Liver (tissue), 9 donors: ENCODE data around the gene MLH1. TPM values are rescaled to one million over a fixed set of nuclear protein-coding genes. Genes with fewer than 3 reads are reported as not detected.

Experiments used
- DNase-seq: peaks from one replicate; pipeline ENCODE4 v3.0.0-alpha.2; 2017; ENCODE audit warnings: low spot score
- H3K27ac ChIP-seq, 2 donors: one replicate each; pipeline ENCODE4 v1.7.0; 2013; ENCODE audit warnings: inconsistent platforms in 2 of 2, low read length in 2 of 2, control low read depth in 1 of 2, low read depth in 1 of 2, mild to moderate bottlenecking in 1 of 2
- H3K27me3 ChIP-seq, 4 donors: one replicate each; pipeline versions ENCODE4 v1.6.1 to v1.7.0; 2013; ENCODE audit warnings: low read length in 3 of 4, inconsistent platforms in 1 of 4, mild to moderate bottlenecking in 1 of 4, moderate library complexity in 1 of 4; ENCODE audit not compliant: control insufficient read depth in 4 of 4, insufficient read depth in 4 of 4
- H3K36me3 ChIP-seq, 4 donors: one replicate each; pipeline versions ENCODE4 v1.6.1 to v1.7.0; 2013; ENCODE audit warnings: low read length in 3 of 4, mild to moderate bottlenecking in 3 of 4, low read depth in 1 of 4, moderate library complexity in 1 of 4; ENCODE audit not compliant: control insufficient read depth in 4 of 4, insufficient read depth in 3 of 4
- H3K4me1 ChIP-seq, 4 donors: one replicate each; pipeline versions ENCODE4 v1.6.1 to v1.7.0; 2013; ENCODE audit warnings: low read length in 3 of 4, mild to moderate bottlenecking in 3 of 4, moderate library complexity in 1 of 4; ENCODE audit not compliant: control insufficient read depth in 4 of 4, insufficient read depth in 4 of 4
- H3K4me3 ChIP-seq, 3 donors: one replicate each; pipeline versions ENCODE4 v1.6.1 to v1.7.0; 2013; ENCODE audit warnings: low read length in 3 of 3, control low read depth in 1 of 3, low read depth in 1 of 3, mild to moderate bottlenecking in 1 of 3
- H3K9ac ChIP-seq, 2 donors: one replicate each; pipeline ENCODE4 v1.7.0; 2013; ENCODE audit warnings: low read length in 2 of 2, mild to moderate bottlenecking in 2 of 2, moderate library complexity in 2 of 2, control low read depth in 1 of 2, low read depth in 1 of 2
- H3K9me3 ChIP-seq, 4 donors: one replicate each; pipeline versions ENCODE4 v1.6.1 to v1.7.0; 2013; ENCODE audit warnings: low read length in 3 of 4; ENCODE audit not compliant: control insufficient read depth in 4 of 4
- ATF3 ChIP-seq: IDR thresholded peaks from 2 replicates; pipeline ENCODE4 v1.6.1; 2016; ENCODE audit warnings: antibody characterized with exemption
- CTCF ChIP-seq: fragments of 150-350 bp; IDR thresholded peaks from 2 replicates; pipeline ENCODE4 v1.5.1; 2017; ENCODE audit warnings: improper control_type of control experiment, low read depth, low read length; ENCODE audit not compliant: missing input control
- EGR1 ChIP-seq, 2 donors: IDR thresholded peaks; 2 replicates each; pipeline ENCODE4 v1.6.1; 2016 to 2018; ENCODE audit warnings: antibody characterized with exemption in 2 of 2, low read depth in 2 of 2
- FOXA1 ChIP-seq: IDR thresholded peaks from 2 replicates; pipeline ENCODE4 v1.6.1; 2016; ENCODE audit warnings: antibody characterized with exemption
- FOXA2 ChIP-seq: IDR thresholded peaks from 2 replicates; pipeline ENCODE4 v1.6.1; 2016; ENCODE audit warnings: antibody characterized with exemption
- GABPA ChIP-seq, 2 donors: IDR thresholded peaks in 1 of 2; conservative IDR thresholded peaks in 1 of 2; 2 replicates each; pipeline ENCODE4 v1.6.1; 2016; ENCODE audit warnings: antibody characterized with exemption in 2 of 2, mild to moderate bottlenecking in 1 of 2, moderate library complexity in 1 of 2
- HNF4A ChIP-seq, 2 donors: conservative IDR thresholded peaks; 2 replicates each; pipeline ENCODE4 v1.6.1; 2016; ENCODE audit warnings: antibody characterized with exemption in 2 of 2, mild to moderate bottlenecking in 2 of 2
- HNF4G ChIP-seq: IDR thresholded peaks from 2 replicates; pipeline ENCODE4 v1.6.1; 2016; ENCODE audit warnings: antibody characterized with exemption
- JUND ChIP-seq, 2 donors: IDR thresholded peaks; 2 replicates each; pipeline ENCODE4 v1.6.1; 2016; ENCODE audit warnings: antibody characterized with exemption in 2 of 2
- MAX ChIP-seq: IDR thresholded peaks from 2 replicates; pipeline ENCODE4 v1.6.1; 2016; ENCODE audit warnings: antibody characterized with exemption
- NR2F2 ChIP-seq: IDR thresholded peaks from 2 replicates; pipeline ENCODE4 v1.6.1; 2016; ENCODE audit warnings: antibody characterized with exemption
- RAD21 ChIP-seq, 2 donors: IDR thresholded peaks; 2 replicates each; pipeline ENCODE4 v1.6.1; 2016; ENCODE audit warnings: antibody characterized with exemption in 2 of 2, mild to moderate bottlenecking in 2 of 2
- REST ChIP-seq: IDR thresholded peaks from 2 replicates; pipeline ENCODE4 v1.6.1; 2016; ENCODE audit warnings: antibody characterized with exemption, mild to moderate bottlenecking
- RXRA ChIP-seq, 2 donors: IDR thresholded peaks; 2 replicates each; pipeline ENCODE4 v1.6.1; 2017 to 2018; ENCODE audit warnings: antibody characterized with exemption in 2 of 2, mild to moderate bottlenecking in 1 of 2
- SP1 ChIP-seq: IDR thresholded peaks from 2 replicates; pipeline ENCODE4 v1.6.1; 2018; ENCODE audit warnings: antibody characterized with exemption, mild to moderate bottlenecking
- TAF1 ChIP-seq: conservative IDR thresholded peaks from 2 replicates; pipeline ENCODE4 v1.6.1; 2016; ENCODE audit warnings: antibody characterized with exemption, mild to moderate bottlenecking
- YY1 ChIP-seq: IDR thresholded peaks from 2 replicates; pipeline ENCODE4 v1.6.1; 2016; ENCODE audit warnings: antibody characterized with exemption, mild to moderate bottlenecking
- ZBTB33 ChIP-seq: IDR thresholded peaks from 2 replicates; pipeline ENCODE4 v1.6.1; 2016; ENCODE audit warnings: antibody characterized with exemption
- WGBS: extraction: QIAGEN DNeasy Blood & Tissue Kit; methylation state at CpG from one replicate; pipeline ENCODE4 v1.1.7; 2013; 5-methylcytosine and 5-hydroxymethylcytosine counted together
- polyA plus RNA-seq, 2 donors: library from polyadenylated mRNA; stranded (reverse) in 1 of 2; unstranded in 1 of 2; fragments of 200-250 nt in 1 of 2; fragments of >200 nt in 1 of 2; fragmentation: Nextera tagmentation in 1 of 2; extraction: Ambion mirVana in 1 of 2; gene quantifications; one replicate each; pipeline versions ENCODE4 v1.2.1 to v1.2.3, GENCODE V29; 2013 to 2015
- total RNA-seq, 2 donors: library from RNA; depleted of rRNA; stranded (reverse); fragments of >200 nt; gene quantifications; one replicate each; pipeline ENCODE4 v1.2.3, GENCODE V29; 2014
- donor health status: healthy.
- donor health status: healthy.
- donor health status: healthy.
- donor health status: healthy.
- donor health status: healthy.

Gene MLH1
- total and polyA plus RNA-seq, 4 donors: 9.4 to 34.2 (median 22.5) TPM

- H3K27ac ChIP-seq: no peak overlapping the region
- no peak for DNase-seq
- no peaks in the 10 kb centered on the region for H3K36me3 ChIP-seq
- H3K27me3 ChIP-seq: no peaks in the 10 kb centered on the region
- no peaks in the 10 kb centered on the region for H3K9me3 ChIP-seq
- 94% methylated on average over 4 of the region's 4 CpGs for WGBS
- no peaks in the 10 kb centered on the region for H3K4me1 ChIP-seq
- TF ChIP-seq ATF3 (no peak), EGR1 (IDR thresholded peaks at IDR 0.05; ENCODE audit: low read depth in 2 of 2) (no peak), RXRA (IDR thresholded peaks at IDR 0.05) (no peak), ZBTB33 (no peak), GABPA (IDR thresholded peaks at IDR 0.05 in 1 of 2, conservative IDR thresholded peaks at IDR 0.05 in 1 of 2) (no peak), YY1 (no peak), REST (no peak), HNF4A (conservative IDR thresholded peaks at IDR 0.05) (no peak), NR2F2 (no peak), HNF4G (no peak), JUND (IDR thresholded peaks at IDR 0.05) (no peak), MAX (no peak), FOXA1 (no peak), CTCF (no peak), TAF1 (no peak), RAD21 (IDR thresholded peaks at IDR 0.05) (no peak), SP1 (no peak), FOXA2 (no peak)
- no peak overlapping the region for H3K4me3 ChIP-seq
- H3K9ac ChIP-seq: no peak overlapping the region
Measured at GRCh38 chr3:36969085-36969484, 24.2 kb upstream of the MLH1 start.
